CD4-positive, alpha-beta T cell treated with Interleukin-4 for 4 hours (primary cell): ENCODE results near the gene FAM167B.
"Not testable (repeated sequence)": the region's sequence is repeated elsewhere in the genome, so short reads cannot be mapped to it uniquely, and the experiment has no call there.

Source experiments
- DNase-seq: peaks from one replicate; pipeline ENCODE4 v3.0.0-alpha.2; 2020

Gene FAM167B

GRCh38 chr1:32224285-32224684, 22.7 kb upstream of the FAM167B start:
- DNase-seq = no peak

GRCh38 chr1:32228771-32229170, 18.3 kb upstream of the FAM167B start:
- no peak for DNase-seq

DNA sequence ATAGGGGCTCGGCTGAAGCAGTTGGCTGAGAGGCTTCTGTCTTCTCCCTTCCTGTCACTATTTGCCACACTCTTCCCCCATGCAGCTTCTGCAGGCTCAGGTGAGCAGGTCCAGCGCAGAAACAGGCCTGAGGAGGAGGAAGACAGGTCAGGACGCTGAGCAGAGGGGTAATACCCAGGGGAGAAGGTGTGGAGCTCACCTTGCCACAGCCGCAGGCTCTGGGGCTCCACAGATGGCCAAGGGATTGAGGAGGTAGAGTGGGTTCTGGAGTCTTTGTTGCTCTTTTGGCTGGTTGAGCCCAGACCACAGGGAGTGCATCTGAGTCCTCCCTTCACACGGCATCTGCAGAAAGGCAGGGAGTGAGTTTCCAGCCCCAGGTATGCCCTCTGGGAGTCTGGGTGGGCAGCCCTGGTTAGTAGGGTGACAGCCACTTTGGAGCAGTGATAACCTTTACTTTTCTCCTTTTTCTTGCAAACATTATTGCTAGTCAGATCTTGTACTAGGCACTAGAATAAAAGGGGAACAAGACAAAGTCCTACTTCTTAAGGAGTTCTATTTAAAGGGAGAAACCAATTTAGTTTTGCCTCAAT, 15.1 kb upstream of the FAM167B start:
- no peak for DNase-seq

- no peak for DNase-seq
Observed at GRCh38 chr1:32232558-32233304, 14.3 kb upstream of the FAM167B start.

GRCh38 chr1:32234792-32235191, 12.2 kb upstream of the FAM167B start:
- DNase-seq = no peak

DNA sequence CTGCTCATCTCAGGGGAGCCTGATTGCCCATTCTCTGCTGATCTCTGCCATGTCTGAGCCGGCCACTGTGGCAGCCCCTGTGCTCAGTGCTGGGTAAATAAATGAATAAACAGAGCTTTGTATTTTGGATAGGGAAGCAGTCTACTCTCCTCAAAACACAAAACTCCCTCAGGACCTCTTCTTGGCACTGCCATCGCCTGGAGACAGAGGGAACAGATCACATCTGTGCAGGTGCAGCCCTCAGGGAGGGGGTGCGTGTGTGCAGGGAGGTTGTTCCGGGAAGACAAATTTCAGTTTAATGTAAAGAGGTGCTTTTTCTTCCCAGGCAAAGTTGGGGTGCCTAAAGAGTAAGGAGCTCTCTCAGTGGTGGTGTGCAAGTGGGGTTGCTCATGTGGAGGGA, 7.7 kb upstream of the FAM167B start:
- DNase-seq = no peak

GRCh38 chr1:32239790-32240139, 7.3 kb upstream of the FAM167B start:
- no peak for DNase-seq

GRCh38 chr1:32240140-32240951, 6.7 kb upstream of the FAM167B start:
- peak; percentile 60 for DNase-seq

DNA sequence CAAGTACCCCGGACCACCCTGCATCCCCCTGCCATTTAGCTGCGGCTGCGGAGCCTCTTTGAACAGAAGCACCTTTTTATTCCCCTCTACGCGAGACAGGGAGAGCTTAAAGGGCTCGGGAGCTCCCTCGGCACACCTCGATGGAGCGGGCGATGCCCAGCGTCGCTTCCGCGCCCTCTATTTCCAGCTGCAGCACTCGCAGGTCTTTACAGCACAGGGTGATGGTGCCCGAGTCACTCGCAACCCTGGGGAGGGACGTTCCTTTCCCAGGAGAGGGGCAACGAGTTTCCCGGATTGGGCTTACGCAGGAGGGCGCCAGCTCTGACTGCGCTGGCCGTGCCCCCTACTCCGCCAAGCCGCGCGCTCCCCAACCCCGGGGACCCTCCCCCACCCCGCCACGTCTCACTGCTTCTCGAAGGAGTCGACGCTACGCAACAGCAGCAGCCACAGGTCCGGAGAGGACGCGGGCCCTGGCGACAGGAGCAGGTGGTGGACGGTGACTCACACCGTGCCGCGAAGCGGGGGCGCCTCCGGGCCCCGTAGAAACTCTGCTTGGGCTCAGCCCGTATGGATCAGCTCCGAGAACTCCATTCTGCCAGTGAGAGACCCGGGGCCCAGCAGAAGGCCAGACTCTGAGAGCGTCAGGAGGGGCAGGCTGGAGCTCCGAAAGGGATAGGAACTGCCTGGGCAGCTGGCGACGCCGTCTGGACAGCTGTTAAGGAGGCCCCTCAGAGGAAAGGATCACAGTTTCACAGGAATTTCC, 5.8 kb upstream of the FAM167B start:
- peak; percentile 32 for DNase-seq

- no peak for DNase-seq
Observed at GRCh38 chr1:32242341-32242851, 4.6 kb upstream of the FAM167B start.

- DNase-seq = no peak
Observed at GRCh38 chr1:32247452-32247851, 430 bp downstream of the FAM167B start.

DNA sequence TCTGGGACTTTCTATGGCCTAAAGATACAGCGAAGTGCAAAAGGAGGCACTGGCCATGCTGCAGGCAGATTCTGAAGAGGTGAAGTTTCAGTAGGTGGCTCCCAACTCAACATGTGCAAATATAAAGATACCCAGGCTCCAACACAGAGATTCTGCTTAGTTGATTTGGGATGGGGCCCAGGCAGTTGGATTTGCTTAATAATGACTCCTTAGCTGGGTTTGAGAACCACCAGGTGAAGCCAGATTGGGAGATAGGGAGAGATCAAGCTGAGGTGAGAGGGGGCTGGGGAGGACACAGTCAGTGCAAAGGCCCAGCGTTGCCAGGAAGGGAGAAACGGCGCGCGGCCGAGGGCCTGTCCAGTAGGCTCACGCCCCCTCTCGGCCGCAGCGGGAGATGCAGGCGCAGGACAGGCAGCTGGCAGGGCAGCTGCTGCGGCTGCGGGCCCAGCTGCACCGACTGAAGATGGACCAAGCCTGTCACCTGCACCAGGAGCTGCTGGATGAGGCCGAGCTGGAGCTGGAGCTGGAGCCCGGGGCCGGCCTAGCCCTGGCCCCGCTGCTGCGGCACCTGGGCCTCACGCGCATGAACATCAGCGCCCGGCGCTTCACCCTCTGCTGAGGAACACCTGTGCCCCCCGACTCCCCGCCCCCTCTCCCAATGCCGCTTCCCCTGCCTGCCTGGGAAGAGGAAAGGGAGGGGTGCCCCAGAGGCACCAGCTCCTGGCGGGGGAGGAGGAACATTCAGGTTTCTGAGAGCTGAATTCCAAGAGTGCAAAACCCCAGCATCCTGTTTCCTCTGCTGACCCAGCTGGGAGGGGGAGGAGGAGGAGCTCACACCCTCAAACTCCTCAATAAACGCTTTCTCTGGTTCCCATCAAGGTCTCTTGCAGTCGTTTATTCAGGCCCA, 1.2 kb downstream of the FAM167B start:
- DNase-seq = peak; percentile 68

- DNase-seq = peak; percentile 93
Observed at GRCh38 chr1:32249831-32250525, 3.0 kb downstream of the FAM167B start.

DNA sequence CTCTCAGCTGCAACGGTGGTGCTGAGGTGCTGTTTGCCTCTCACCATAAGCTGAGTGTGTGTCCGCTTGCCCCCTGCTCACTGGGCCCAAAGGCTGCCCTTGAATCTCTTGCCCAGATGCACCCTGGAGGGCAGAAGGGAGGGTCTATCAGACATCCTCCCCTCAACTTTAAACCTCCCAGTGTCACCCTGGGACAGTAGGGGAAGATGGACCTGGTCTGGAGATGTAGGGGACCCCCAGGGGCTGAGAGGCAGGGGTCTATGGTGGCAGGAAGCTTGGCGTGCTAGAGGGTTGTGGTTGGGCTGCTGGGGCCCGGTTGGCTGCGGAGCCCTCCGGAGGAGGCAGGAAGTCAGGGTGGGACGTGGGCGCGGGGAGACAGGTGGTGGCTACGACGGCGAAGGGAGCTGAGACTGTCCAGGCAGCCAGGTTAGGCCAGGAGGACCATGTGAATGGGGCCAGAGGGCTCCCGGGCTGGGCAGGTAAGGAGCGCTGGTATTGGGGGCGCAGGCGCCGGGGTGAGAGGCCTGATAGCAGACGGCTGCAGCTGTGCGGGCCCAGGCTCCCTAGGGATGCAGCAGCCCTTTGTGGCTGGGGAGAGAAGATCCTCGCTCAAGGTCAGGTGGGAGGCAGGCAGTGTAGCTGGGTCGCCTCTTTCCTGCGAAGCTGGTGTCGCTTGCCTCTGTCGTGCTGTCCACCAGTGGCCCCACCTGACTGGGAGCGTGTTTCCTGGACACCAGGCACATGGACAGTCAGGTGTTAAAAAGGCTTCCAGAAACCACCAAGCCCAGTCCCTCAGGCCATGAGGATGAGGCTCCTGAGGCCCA, 4.1 kb downstream of the FAM167B start, which contains the start of gene LCK:
TSS of gene LCK (plus strand) at position 373 of the 824 bp plus-strand sequence. CDS start 23,065 bp downstream, outside the sequence.
- DNase-seq = peak; percentile 57

DNA sequence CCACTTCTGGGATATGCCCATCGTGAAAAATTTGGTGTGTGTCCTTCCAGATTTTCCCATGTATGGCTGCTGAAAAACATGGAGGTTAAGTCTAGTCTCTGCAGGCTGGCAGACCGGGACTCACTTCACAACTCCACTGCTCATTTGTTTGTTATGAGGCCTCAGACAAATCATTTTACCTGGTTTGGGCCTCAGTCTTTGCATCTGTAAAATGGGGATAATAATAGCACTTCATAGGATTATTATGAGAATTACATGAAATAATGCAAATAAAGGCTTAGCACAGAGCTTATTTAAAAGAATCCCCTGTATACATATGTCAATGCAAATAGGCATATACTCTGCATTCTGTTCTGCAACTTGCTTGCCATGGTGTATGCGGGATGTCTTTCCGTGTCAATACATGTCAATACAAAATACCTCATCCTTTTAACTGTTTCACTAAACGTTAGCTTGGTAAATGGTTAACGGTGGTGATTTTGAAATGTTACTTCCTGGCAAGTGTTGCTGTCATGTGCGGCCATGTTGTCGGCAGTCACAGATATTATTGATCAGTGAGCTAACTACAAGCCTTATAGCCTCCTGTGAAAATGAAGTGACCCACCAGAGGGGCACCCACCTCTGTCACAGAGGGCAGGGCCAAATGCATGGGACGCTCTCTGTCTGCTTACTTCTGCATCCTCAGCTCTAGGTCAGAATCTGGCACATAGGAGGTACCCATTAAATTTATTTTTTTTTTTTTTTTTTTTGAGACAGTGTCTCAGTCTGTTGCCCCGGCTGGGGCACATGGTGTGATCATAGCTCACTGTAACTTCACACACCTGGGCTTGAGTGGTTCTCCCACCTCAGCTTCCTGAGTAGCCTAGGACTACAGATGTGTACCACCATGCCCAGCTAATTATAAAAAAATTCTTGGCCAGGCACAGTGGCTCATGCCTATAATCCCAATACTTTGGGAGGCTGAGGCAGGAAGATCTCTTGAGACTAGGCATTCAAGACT, 8.3 kb downstream of the FAM167B start:
- DNase-seq = peak; percentile 44

- peak; percentile 50 for DNase-seq
Observed at GRCh38 chr1:32256473-32257226, 9.6 kb downstream of the FAM167B start.

- DNase-seq = no peak
Observed at GRCh38 chr1:32257227-32257508, 10.1 kb downstream of the FAM167B start.

DNA sequence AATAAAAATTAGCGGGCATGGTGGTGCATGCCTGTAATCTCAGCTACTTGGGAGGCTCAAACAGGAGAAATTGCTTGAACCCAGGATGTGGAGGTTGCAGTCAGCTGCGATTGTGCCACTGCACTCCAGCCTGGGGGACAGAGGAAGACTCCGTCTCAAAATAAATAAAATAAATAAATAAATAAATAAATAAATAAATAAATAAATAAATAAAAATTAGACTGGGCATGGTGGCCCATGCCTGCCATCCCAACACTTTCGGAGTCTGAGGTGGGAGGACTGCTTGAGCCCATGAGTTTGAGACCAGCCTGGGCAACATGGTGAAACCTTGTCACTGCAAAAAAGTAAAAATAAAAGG, 16.2 kb downstream of the FAM167B start:
- not testable (repeated sequence) for DNase-seq
